Neural progenitor cell (in vitro differentiated cells): Measurements from ENCODE around the gene NCKAP5. TPM values are rescaled to one million over a fixed set of nuclear protein-coding genes. Genes with fewer than 3 reads are reported as not detected.

Experiments
- DNase-seq: peaks from one replicate; pipeline ENCODE4 v3.0.0-alpha.2; 2016; ENCODE audit warnings: low spot score
- H2AFZ ChIP-seq: fragments of 200-600 bp; sonication (generic); replicated peaks from 2 replicates; pipeline ENCODE4 v1.6.1; 2016; ENCODE audit warnings: antibody characterized with exemption
- H3F3A ChIP-seq: fragments of 200-600 bp; sonication (generic); 2 replicates; pipeline ENCODE4 v1.6.1; 2016; ENCODE audit warnings: antibody characterized with exemption, low read depth
- H3K27ac ChIP-seq: fragments of 200-600 bp; sonication (generic); 2 replicates; pipeline ENCODE4 v1.5.1; 2016; ENCODE audit warnings: mild to moderate bottlenecking
- H3K27me3 ChIP-seq: fragments of 200-600 bp; sonication (generic); 2 replicates; pipeline ENCODE4 v1.6.1; 2016; ENCODE audit warnings: mild to moderate bottlenecking, moderate library complexity
- H3K36me3 ChIP-seq: fragments of 200-600 bp; sonication (generic); 2 replicates; pipeline ENCODE4 v1.5.1; 2016
- H3K4me1 ChIP-seq: fragments of 200-600 bp; sonication (generic); 2 replicates; pipeline ENCODE4 v1.6.1; 2016; ENCODE audit warnings: mixed run types
- H3K4me2 ChIP-seq: fragments of 200-600 bp; sonication (generic); 2 replicates; pipeline ENCODE4 v1.6.1; 2016
- H3K4me3 ChIP-seq: fragments of 200-600 bp; sonication (generic); 2 replicates; pipeline ENCODE4 v1.5.1; 2016
- H3K79me2 ChIP-seq: fragments of 200-600 bp; sonication (generic); 2 replicates; pipeline ENCODE4 v1.6.1; 2016; ENCODE audit warnings: low read depth
- H3K9ac ChIP-seq: fragments of 200-600 bp; sonication (generic); 2 replicates; pipeline ENCODE4 v1.6.1; 2016
- H3K9me3 ChIP-seq: fragments of 200-600 bp; sonication (generic); 2 replicates; pipeline ENCODE4 v1.5.1; 2016; ENCODE audit warnings: low read depth
- H4K20me1 ChIP-seq: fragments of 200-600 bp; sonication (generic); 2 replicates; pipeline ENCODE4 v1.6.1; 2016; ENCODE audit warnings: low read depth
- H3K27ac Mint-ChIP-seq: 3 replicates; pipeline ENCODE4 v1.8.0; 2021; ENCODE audit warnings: mixed read lengths
- H3K27me3 Mint-ChIP-seq: 2 replicates; pipeline ENCODE4 v1.8.0; 2022; ENCODE audit warnings: low read depth, mild to moderate bottlenecking, inconsistent platforms, moderate library complexity, mixed read lengths; ENCODE audit not compliant: insufficient read depth
- H3K36me3 Mint-ChIP-seq: 3 replicates; pipeline ENCODE4 v1.8.0; 2021; ENCODE audit warnings: mixed read lengths
- H3K4me1 Mint-ChIP-seq: 3 replicates; pipeline ENCODE4 v1.8.0; 2021; ENCODE audit warnings: mixed read lengths
- H3K4me3 Mint-ChIP-seq: 3 replicates; pipeline ENCODE4 v1.8.0; 2021; ENCODE audit warnings: mild to moderate bottlenecking, moderate library complexity, mixed read lengths
- H3K9me3 Mint-ChIP-seq: 3 replicates; pipeline ENCODE4 v1.8.0; 2020; ENCODE audit warnings: mixed read lengths
- CTCF ChIP-seq: fragments of 200-600 bp; sonication (generic); IDR thresholded peaks from 2 replicates; pipeline ENCODE4 v1.5.1; 2017; ENCODE audit warnings: antibody characterized with exemption, mild to moderate bottlenecking
- EZH2 ChIP-seq: fragments of 200-600 bp; sonication (generic); IDR thresholded peaks from 2 replicates; pipeline ENCODE4 v1.6.1; 2017; ENCODE audit warnings: antibody characterized with exemption, mild to moderate bottlenecking, moderate library complexity
- EZH2phosphoT487 ChIP-seq: fragments of 200-600 bp; sonication (generic); IDR thresholded peaks from 2 replicates; pipeline ENCODE4 v1.6.1; 2017; ENCODE audit warnings: antibody characterized with exemption
- total RNA-seq: library from RNA; depleted of rRNA; stranded (reverse); fragments of >200 nt; gene quantifications from 2 replicates; pipeline ENCODE4 v1.2.3, GENCODE V29; 2015; ENCODE audit warnings: low replicate concordance

Gene NCKAP5
- total RNA-seq, 1 donor from 2014 or later: 0.47 TPM

GRCh38 chr2:133363884-133364283, 204.4 kb downstream of the NCKAP5 start:
- Mint-ChIP-seq H3K9me3 (no peaks in the 10 kb centered on the region), H3K27me3 (no peaks in the 10 kb centered on the region), H3K36me3 (no peaks in the 10 kb centered on the region), H3K4me1 (peaks cover 49% of the 10 kb centered on the region), H3K27ac (no peak overlapping the region), H3K4me3 (no peak overlapping the region)
- no peaks in the 10 kb centered on the region for H4K20me1 ChIP-seq
- no peak overlapping the region for H3K27ac ChIP-seq
- H2AFZ ChIP-seq: no peak overlapping the region
- H3K36me3 ChIP-seq: no peaks in the 10 kb centered on the region
- H3K4me3 ChIP-seq: no peak overlapping the region
- H3K4me1 ChIP-seq: peaks cover 4% of the 10 kb centered on the region
- H3K4me2 ChIP-seq: no peak overlapping the region
- H3K9ac ChIP-seq: no peak overlapping the region
- DNase-seq: no peak
- no peaks in the 10 kb centered on the region for H3F3A ChIP-seq
- TF ChIP-seq EZH2phosphoT487: no peak
- no peak for TF ChIP-seq CTCF
- no peak for TF ChIP-seq EZH2
- H3K27me3 ChIP-seq: no peaks in the 10 kb centered on the region
- no peaks in the 10 kb centered on the region for H3K79me2 ChIP-seq
- H3K9me3 ChIP-seq: no peaks in the 10 kb centered on the region

GRCh38 chr2:133362061-133362476, 206.2 kb downstream of the NCKAP5 start:
- Histone ChIP-seq H3K36me3 (no peaks in the 10 kb centered on the region), H3K27ac (no peak overlapping the region), H3F3A (no peaks in the 10 kb centered on the region), H3K4me3 (no peak overlapping the region), H3K9me3 (no peaks in the 10 kb centered on the region), H3K9ac (no peak overlapping the region), H3K27me3 (no peaks in the 10 kb centered on the region), H3K79me2 (no peaks in the 10 kb centered on the region), H3K4me2 (no peak overlapping the region), H4K20me1 (no peaks in the 10 kb centered on the region), H2AFZ (no peak overlapping the region), H3K4me1 (peaks cover 4% of the 10 kb centered on the region)
- Mint-ChIP-seq H3K9me3 (no peaks in the 10 kb centered on the region), H3K27ac (peak overlapping the region; percentile 35), H3K27me3 (no peaks in the 10 kb centered on the region), H3K36me3 (no peaks in the 10 kb centered on the region), H3K4me3 (no peak overlapping the region), H3K4me1 (peaks cover 37% of the 10 kb centered on the region)
- no peak for DNase-seq
- TF ChIP-seq EZH2 (no peak), EZH2phosphoT487 (no peak), CTCF (no peak)

GRCh38 chr2:133360882-133361281, 207.4 kb downstream of the NCKAP5 start:
- Histone ChIP-seq H3K79me2 (no peaks in the 10 kb centered on the region), H4K20me1 (no peaks in the 10 kb centered on the region), H3K4me3 (no peak overlapping the region), H3K27ac (no peak overlapping the region), H3K36me3 (no peaks in the 10 kb centered on the region), H3K9ac (no peak overlapping the region), H3K9me3 (no peaks in the 10 kb centered on the region), H3K4me1 (peaks cover 4% of the 10 kb centered on the region), H3F3A (no peaks in the 10 kb centered on the region), H3K4me2 (no peak overlapping the region), H3K27me3 (no peaks in the 10 kb centered on the region), H2AFZ (no peak overlapping the region)
- no peak overlapping the region for H3K27ac Mint-ChIP-seq
- H3K4me1 Mint-ChIP-seq: peaks cover 33% of the 10 kb centered on the region
- no peaks in the 10 kb centered on the region for H3K9me3 Mint-ChIP-seq
- H3K4me3 Mint-ChIP-seq: no peak overlapping the region
- H3K36me3 Mint-ChIP-seq: no peaks in the 10 kb centered on the region
- DNase-seq: no peak
- no peaks in the 10 kb centered on the region for H3K27me3 Mint-ChIP-seq
- TF ChIP-seq EZH2phosphoT487 (no peak), EZH2 (no peak), CTCF (no peak)
